Neuronal stem cell (in vitro differentiated cells): ENCODE data around the gene KMT2C.

ENCODE experiments used
- DNase-seq: peaks from one replicate; pipeline ENCODE4 v3.0.0-alpha.2; 2013; ENCODE audit warnings: low spot score
- H2AFZ ChIP-seq: one replicate; pipeline ENCODE4 v1.6.1; 2013; ENCODE audit warnings: mild to moderate bottlenecking, low read length, inconsistent platforms
- H2AK5ac ChIP-seq: 2 replicates; pipeline ENCODE4 v1.6.1; 2013; ENCODE audit warnings: low read depth, mild to moderate bottlenecking, inconsistent platforms, low read length, moderate library complexity, mixed read lengths
- H2BK120ac ChIP-seq: 2 replicates; pipeline ENCODE4 v1.6.1; 2013; ENCODE audit warnings: low read depth, mild to moderate bottlenecking, inconsistent platforms, low read length, moderate library complexity, mixed read lengths
- H2BK12ac ChIP-seq: one replicate; pipeline ENCODE4 v1.6.1; 2013; ENCODE audit warnings: low read length, inconsistent platforms
- H2BK15ac ChIP-seq: 2 replicates; pipeline ENCODE4 v1.6.1; 2013; ENCODE audit warnings: mild to moderate bottlenecking, low read length, inconsistent platforms, mixed read lengths
- H2BK5ac ChIP-seq: one replicate; pipeline ENCODE4 v1.6.1; 2013; ENCODE audit warnings: inconsistent platforms, mild to moderate bottlenecking, low read length, moderate library complexity
- H3K14ac ChIP-seq: one replicate; pipeline ENCODE4 v1.6.1; 2013; ENCODE audit warnings: low read length, inconsistent platforms
- H3K18ac ChIP-seq: 2 replicates; pipeline ENCODE4 v1.6.1; 2013; ENCODE audit warnings: low read length, inconsistent platforms
- H3K23ac ChIP-seq: 2 replicates; pipeline ENCODE4 v1.6.1; 2013; ENCODE audit warnings: low read depth, mild to moderate bottlenecking, mixed read lengths, low read length, inconsistent platforms; ENCODE audit not compliant: poor library complexity
- H3K27ac ChIP-seq: replicated peaks from 3 replicates; pipeline ENCODE4 v1.5.1; 2013; ENCODE audit warnings: low read length, inconsistent platforms
- H3K27me3 ChIP-seq, 3 experiments: 2 replicates each; pipeline ENCODE4 v1.6.1; 2013; ENCODE audit warnings: low read length in 3 of 3, mild to moderate bottlenecking in 2 of 3, inconsistent platforms in 1 of 3, low read depth in 1 of 3, mixed read lengths in 1 of 3, moderate library complexity in 1 of 3; ENCODE audit not compliant: control insufficient read depth in 3 of 3, insufficient read depth in 3 of 3
- H3K36me3 ChIP-seq, 2 donors: replicated peaks in 1 of 2; 2 replicates each; pipeline ENCODE4 v1.6.1; 2013; ENCODE audit warnings: low read length in 2 of 2; ENCODE audit not compliant: control insufficient read depth in 2 of 2, insufficient read depth in 2 of 2
- H3K4ac ChIP-seq: 2 replicates; pipeline ENCODE4 v1.6.1; 2013; ENCODE audit warnings: inconsistent platforms, mild to moderate bottlenecking, low read length, moderate library complexity
- H3K4me1 ChIP-seq, 2 donors: 1 replicate in 1 of 2; 2 replicates in 1 of 2; pipeline ENCODE4 v1.6.1; 2013; ENCODE audit warnings: low read length in 2 of 2, low read depth in 1 of 2; ENCODE audit not compliant: control insufficient read depth in 2 of 2, insufficient read depth in 1 of 2
- H3K4me2 ChIP-seq: one replicate; pipeline ENCODE4 v1.6.1; 2013; ENCODE audit warnings: mild to moderate bottlenecking, low read length, inconsistent platforms; ENCODE audit not compliant: insufficient read depth, poor library complexity, severe bottlenecking
- H3K4me3 ChIP-seq, 2 donors: 2 replicates each; pipeline ENCODE4 v1.5.1; 2013; ENCODE audit warnings: low read length in 2 of 2, mild to moderate bottlenecking in 2 of 2, inconsistent platforms in 1 of 2, moderate library complexity in 1 of 2
- H3K79me1 ChIP-seq: one replicate; pipeline ENCODE4 v1.6.1; 2013; ENCODE audit warnings: low read depth, mild to moderate bottlenecking, inconsistent platforms, low read length, moderate library complexity
- H3K9ac ChIP-seq: one replicate; pipeline ENCODE4 v1.6.1; 2013; ENCODE audit warnings: mild to moderate bottlenecking, low read depth, low read length, inconsistent platforms; ENCODE audit not compliant: poor library complexity
- H3K9me3 ChIP-seq, 2 donors: replicated peaks in 1 of 2; 2 replicates each; pipeline versions ENCODE3 to v1.6.1; 2013; ENCODE audit warnings: low read length in 2 of 2, mild to moderate bottlenecking in 2 of 2, inconsistent platforms in 1 of 2, low read depth in 1 of 2, mixed read lengths in 1 of 2, moderate library complexity in 1 of 2; ENCODE audit not compliant: control insufficient read depth in 2 of 2, insufficient read depth in 1 of 2
- H4K8ac ChIP-seq: one replicate; pipeline ENCODE4 v1.6.1; 2013; ENCODE audit warnings: low read depth, mild to moderate bottlenecking, inconsistent platforms, low read length, moderate library complexity
- H4K91ac ChIP-seq: one replicate; pipeline ENCODE4 v1.6.1; 2013; ENCODE audit warnings: low read length, low read depth, mild to moderate bottlenecking, inconsistent platforms; ENCODE audit not compliant: poor library complexity
- WGBS, 2 donors: extraction: QIAGEN DNeasy Blood & Tissue Kit; methylation state at CpG; one replicate each; pipeline ENCODE4 v1.1.7; 2013; ENCODE audit warnings: missing lambda C conversion rate in 2 of 2, mixed read lengths in 1 of 2; ENCODE audit not compliant: insufficient read length in 2 of 2, insufficient replicate concordance in 1 of 2; ENCODE audit errors: extremely low coverage in 2 of 2; 5-methylcytosine and 5-hydroxymethylcytosine counted together

Gene KMT2C

GRCh38 chr7:152148706-152149105, 287.1 kb downstream of the KMT2C start:
- Histone ChIP-seq H2BK15ac (no peak overlapping the region), H3K27me3 (no peaks in the 10 kb centered on the region), H3K27ac (no peak overlapping the region), H3K4ac (no peak overlapping the region), H3K36me3 (peaks cover 46 to 100% of the 10 kb centered on the region in 2 donors), H3K9ac (no peak overlapping the region), H2AFZ (no peak overlapping the region), H3K23ac (no peak overlapping the region), H2BK120ac (no peak overlapping the region), H3K4me3 (no peak overlapping the region), H4K8ac (no peak overlapping the region), H3K9me3 (no peaks in the 10 kb centered on the region), H2BK5ac (no peak overlapping the region), H2BK12ac (no peak overlapping the region), H3K4me2 (no peak overlapping the region), H2AK5ac (no peak overlapping the region), H3K14ac (no peak overlapping the region), H3K4me1 (no peaks in the 10 kb centered on the region), H4K91ac (no peak overlapping the region), H3K79me1 (peaks cover 2% of the 10 kb centered on the region), H3K18ac (no peak overlapping the region)
- no peak for DNase-seq
- no CpG with 5 or more reads among the region's 5 CpGs for WGBS, 2 donors

GRCh38 chr7:152145853-152146466, 289.8 kb downstream of the KMT2C start:
- Histone ChIP-seq H3K36me3 (peaks cover 35 to 97% of the 10 kb centered on the region in 2 donors), H4K8ac (no peak overlapping the region), H3K9me3 (no peaks in the 10 kb centered on the region), H2AFZ (no peak overlapping the region), H3K4me2 (no peak overlapping the region), H3K4me1 (no peaks in the 10 kb centered on the region), H3K9ac (no peak overlapping the region), H2BK120ac (no peak overlapping the region), H2AK5ac (no peak overlapping the region), H3K23ac (no peak overlapping the region), H3K18ac (no peak overlapping the region), H3K27me3 (no peaks in the 10 kb centered on the region), H3K4me3 (no peak overlapping the region), H3K14ac (no peak overlapping the region), H3K79me1 (peaks cover 2% of the 10 kb centered on the region), H3K27ac (no peak overlapping the region), H2BK12ac (no peak overlapping the region), H4K91ac (no peak overlapping the region), H2BK5ac (no peak overlapping the region), H2BK15ac (no peak overlapping the region), H3K4ac (no peak overlapping the region)
- no CpG with 5 or more reads among the region's 4 CpGs for WGBS, 2 donors
- DNase-seq = peak; percentile 27

- no CpG with 5 or more reads among the region's 12 CpGs for WGBS, 2 donors
- no peak overlapping the region for H3K4me3 ChIP-seq
- H3K23ac ChIP-seq = no peak overlapping the region
- no peak overlapping the region for H3K4ac ChIP-seq
- no peak overlapping the region for H4K8ac ChIP-seq
- H3K4me2 ChIP-seq = no peak overlapping the region
- no peak overlapping the region for H3K9ac ChIP-seq
- no peak overlapping the region for H4K91ac ChIP-seq
- H2BK5ac ChIP-seq = no peak overlapping the region
- no peak for DNase-seq
- H2BK15ac ChIP-seq = no peak overlapping the region
- H2AFZ ChIP-seq = no peak overlapping the region
- peaks cover 2% of the 10 kb centered on the region for H3K79me1 ChIP-seq
- no peak overlapping the region for H2BK120ac ChIP-seq
- H3K9me3 ChIP-seq = no peaks in the 10 kb centered on the region
- no peak overlapping the region for H3K27ac ChIP-seq
- H3K36me3 ChIP-seq = peaks cover 36 to 97% of the 10 kb centered on the region in 2 donors
- H3K14ac ChIP-seq = no peak overlapping the region
- no peak overlapping the region for H2AK5ac ChIP-seq
- H2BK12ac ChIP-seq = no peak overlapping the region
- H3K4me1 ChIP-seq = no peaks in the 10 kb centered on the region
- no peak overlapping the region for H3K18ac ChIP-seq
- H3K27me3 ChIP-seq = no peaks in the 10 kb centered on the region
Observed at GRCh38 chr7:152144557-152145245, 291.1 kb downstream of the KMT2C start.

GRCh38 chr7:152142976-152143595, 292.7 kb downstream of the KMT2C start:
- peaks cover 4% of the 10 kb centered on the region for H3K79me1 ChIP-seq
- H3K36me3 ChIP-seq = peaks cover 34 to 97% of the 10 kb centered on the region in 2 donors
- H3K4me1 ChIP-seq = no peaks in the 10 kb centered on the region
- no peak overlapping the region for H3K14ac ChIP-seq
- no peak overlapping the region for H2BK15ac ChIP-seq
- H3K27me3 ChIP-seq = no peaks in the 10 kb centered on the region
- H4K8ac ChIP-seq = no peak overlapping the region
- no peak overlapping the region for H2AFZ ChIP-seq
- H2BK120ac ChIP-seq = no peak overlapping the region
- H2BK5ac ChIP-seq = no peak overlapping the region
- no peak overlapping the region for H3K9ac ChIP-seq
- no peak overlapping the region for H3K4me3 ChIP-seq
- H3K27ac ChIP-seq = no peak overlapping the region
- WGBS, 2 donors = no CpG with 5 or more reads among the region's 5 CpGs
- no peak overlapping the region for H2BK12ac ChIP-seq
- H4K91ac ChIP-seq = no peak overlapping the region
- no peak overlapping the region for H3K4me2 ChIP-seq
- no peaks in the 10 kb centered on the region for H3K9me3 ChIP-seq
- no peak for DNase-seq
- no peak overlapping the region for H2AK5ac ChIP-seq
- no peak overlapping the region for H3K18ac ChIP-seq
- H3K23ac ChIP-seq = no peak overlapping the region
- H3K4ac ChIP-seq = no peak overlapping the region
